ENCODE data around the gene POU6F2.
A peak's percentile ranks its signal among the peaks of the same experiment; 100 is the strongest.

POU6F2 gene

GRCh38 chr7:39417642-39418041, 439.9 kb downstream of the POU6F2 start:
- ATAC-seq (ENCODE audit: low read depth): no peak
- peaks cover 14% of the 10 kb centered on the region for H3K27me3 ChIP-seq (ENCODE audit: insufficient read depth, poor library complexity, severe bottlenecking)
- TF ChIP-seq CTCF (IDR thresholded peaks at IDR 0.05; ENCODE audit: poor library complexity, severe bottlenecking): no peak

GRCh38 chr7:39421251-39421650, 443.5 kb downstream of the POU6F2 start:
- no peak overlapping the region for H3K27ac ChIP-seq (ENCODE audit: poor library complexity, severe bottlenecking)
- no peak for DNase-seq (ENCODE audit: low spot score)

More at GRCh38 chr7:39417642-39418041, 439.9 kb downstream of the POU6F2 start:
- DNase-seq (ENCODE audit: low spot score): no peak
- H3K4me1 ChIP-seq (ENCODE audit: insufficient read depth, poor library complexity, severe bottlenecking): no peaks in the 10 kb centered on the region
- no peak overlapping the region for H3K27ac ChIP-seq (ENCODE audit: poor library complexity, severe bottlenecking)
- H3K36me3 ChIP-seq (ENCODE audit: low read depth): no peaks in the 10 kb centered on the region
- H3K9me3 ChIP-seq (ENCODE audit: severe bottlenecking): no peaks in the 10 kb centered on the region
- H3K4me3 ChIP-seq (ENCODE audit: severe bottlenecking): no peak overlapping the region

GRCh38 chr7:39421661-39422060, 444.0 kb downstream of the POU6F2 start:
- Histone ChIP-seq H3K9me3 (ENCODE audit: severe bottlenecking) (no peaks in the 10 kb centered on the region), H3K4me3 (ENCODE audit: severe bottlenecking) (no peak overlapping the region), H3K4me1 (ENCODE audit: insufficient read depth, poor library complexity, severe bottlenecking) (no peaks in the 10 kb centered on the region), H3K27ac (ENCODE audit: poor library complexity, severe bottlenecking) (no peak overlapping the region), H3K27me3 (ENCODE audit: insufficient read depth, poor library complexity, severe bottlenecking) (peaks cover 6% of the 10 kb centered on the region), H3K36me3 (ENCODE audit: low read depth) (no peaks in the 10 kb centered on the region)
- no peak for ATAC-seq (ENCODE audit: low read depth)
- TF ChIP-seq CTCF (IDR thresholded peaks at IDR 0.05; ENCODE audit: poor library complexity, severe bottlenecking): no peak
- no peak for DNase-seq (ENCODE audit: low spot score)

More at GRCh38 chr7:39421251-39421650, 443.5 kb downstream of the POU6F2 start:
- Histone ChIP-seq H3K36me3 (ENCODE audit: low read depth) (no peaks in the 10 kb centered on the region), H3K27me3 (ENCODE audit: insufficient read depth, poor library complexity, severe bottlenecking) (peaks cover 6% of the 10 kb centered on the region), H3K4me3 (ENCODE audit: severe bottlenecking) (no peak overlapping the region), H3K4me1 (ENCODE audit: insufficient read depth, poor library complexity, severe bottlenecking) (no peaks in the 10 kb centered on the region), H3K9me3 (ENCODE audit: severe bottlenecking) (no peaks in the 10 kb centered on the region)
- ATAC-seq (ENCODE audit: low read depth): no peak
- TF ChIP-seq CTCF (IDR thresholded peaks at IDR 0.05; ENCODE audit: poor library complexity, severe bottlenecking): no peak

- H3K27ac ChIP-seq (ENCODE audit: poor library complexity, severe bottlenecking): no peak overlapping the region
- H3K4me1 ChIP-seq (ENCODE audit: insufficient read depth, poor library complexity, severe bottlenecking): no peaks in the 10 kb centered on the region
- peak; percentile 88 for ATAC-seq (ENCODE audit: low read depth)
- H3K9me3 ChIP-seq (ENCODE audit: severe bottlenecking): no peaks in the 10 kb centered on the region
- no peak for TF ChIP-seq CTCF (IDR thresholded peaks at IDR 0.05; ENCODE audit: poor library complexity, severe bottlenecking)
- no peak for DNase-seq (ENCODE audit: low spot score)
- no peaks in the 10 kb centered on the region for H3K36me3 ChIP-seq (ENCODE audit: low read depth)
- H3K4me3 ChIP-seq (ENCODE audit: severe bottlenecking): no peak overlapping the region
- no peaks in the 10 kb centered on the region for H3K27me3 ChIP-seq (ENCODE audit: insufficient read depth, poor library complexity, severe bottlenecking)
These were observed 450.5 kb downstream of the POU6F2 start for GRCh38 chr7:39428221-39428620.

- Histone ChIP-seq H3K9me3 (ENCODE audit: severe bottlenecking) (no peaks in the 10 kb centered on the region), H3K27me3 (ENCODE audit: insufficient read depth, poor library complexity, severe bottlenecking) (no peaks in the 10 kb centered on the region), H3K4me1 (ENCODE audit: insufficient read depth, poor library complexity, severe bottlenecking) (no peaks in the 10 kb centered on the region), H3K27ac (ENCODE audit: poor library complexity, severe bottlenecking) (no peak overlapping the region), H3K4me3 (ENCODE audit: severe bottlenecking) (no peak overlapping the region), H3K36me3 (ENCODE audit: low read depth) (no peaks in the 10 kb centered on the region)
- DNase-seq (ENCODE audit: low spot score): no peak
- TF ChIP-seq CTCF (IDR thresholded peaks at IDR 0.05; ENCODE audit: poor library complexity, severe bottlenecking): no peak
- ATAC-seq (ENCODE audit: low read depth): no peak
These were observed 451.7 kb downstream of the POU6F2 start for GRCh38 chr7:39429421-39429820.

All from RWPE2 (cell line).